GM19043 (cell line): ENCODE data around the gene HS3ST4.

Experiments used
- ATAC-seq: cut with Tn5 transposase; IDR thresholded peaks from one replicate; pipeline ENCODE4 v1.9.1; 2021; ENCODE audit warnings: low read depth; ENCODE audit not compliant: unreplicated experiment

HS3ST4 gene

DNA sequence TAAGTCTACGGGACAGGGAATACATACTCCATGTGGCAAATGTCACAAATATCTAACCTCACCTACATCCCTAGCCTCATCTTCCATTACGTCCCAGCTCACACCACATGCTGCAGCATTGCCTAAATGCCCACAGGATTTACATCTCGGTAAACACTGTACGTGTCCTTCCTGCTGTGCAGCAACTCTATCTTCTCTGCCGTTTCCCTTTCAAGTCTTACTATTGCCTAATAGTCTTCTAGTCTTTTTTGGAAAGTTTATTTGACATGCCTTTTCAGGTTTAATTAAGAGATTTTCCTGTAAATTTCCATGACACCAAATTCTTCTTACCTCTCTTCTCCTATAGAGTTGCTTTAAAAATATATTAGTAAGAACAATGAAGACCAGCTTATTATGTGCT, 120.5 kb downstream of the HS3ST4 start:
- ATAC-seq = no peak

DNA sequence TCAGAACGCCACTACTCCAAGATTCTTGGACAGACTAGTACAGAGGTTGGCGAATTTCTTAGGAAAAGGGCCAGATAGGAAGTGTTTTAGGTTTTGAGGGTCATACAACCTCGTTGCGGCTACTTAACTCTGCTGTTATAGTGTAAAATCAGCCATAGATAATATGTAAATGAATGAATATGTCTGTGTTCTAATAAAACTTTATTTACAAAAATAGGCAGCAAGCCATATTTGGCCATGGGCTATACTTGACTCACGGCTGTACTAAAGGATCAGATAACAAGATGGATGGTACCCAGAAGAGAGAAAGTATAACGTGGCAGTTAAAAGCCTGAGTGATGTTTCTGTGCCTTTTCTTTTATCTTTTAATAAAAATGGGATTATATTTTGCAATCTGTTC, 125.5 kb downstream of the HS3ST4 start:
- ATAC-seq = no peak

DNA sequence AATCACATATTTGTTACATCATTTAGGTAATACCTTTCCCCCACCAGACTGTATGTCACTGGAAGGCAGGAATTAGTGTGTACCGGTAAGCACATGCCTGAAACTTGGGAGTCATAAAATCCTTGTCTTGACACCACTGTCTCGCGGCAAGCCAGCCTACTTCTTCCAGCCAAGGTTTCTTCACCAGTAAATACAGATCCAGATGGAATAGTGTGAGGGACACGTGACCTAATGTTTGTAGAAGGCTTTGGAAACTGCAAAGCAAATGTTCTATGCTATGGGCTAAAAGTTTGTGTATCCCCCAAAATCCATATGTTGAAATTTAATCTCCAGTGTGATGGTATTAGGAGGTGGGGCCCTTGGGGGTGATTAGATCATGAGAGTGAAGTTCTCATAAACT, 126.1 kb downstream of the HS3ST4 start:
- ATAC-seq = no peak

DNA sequence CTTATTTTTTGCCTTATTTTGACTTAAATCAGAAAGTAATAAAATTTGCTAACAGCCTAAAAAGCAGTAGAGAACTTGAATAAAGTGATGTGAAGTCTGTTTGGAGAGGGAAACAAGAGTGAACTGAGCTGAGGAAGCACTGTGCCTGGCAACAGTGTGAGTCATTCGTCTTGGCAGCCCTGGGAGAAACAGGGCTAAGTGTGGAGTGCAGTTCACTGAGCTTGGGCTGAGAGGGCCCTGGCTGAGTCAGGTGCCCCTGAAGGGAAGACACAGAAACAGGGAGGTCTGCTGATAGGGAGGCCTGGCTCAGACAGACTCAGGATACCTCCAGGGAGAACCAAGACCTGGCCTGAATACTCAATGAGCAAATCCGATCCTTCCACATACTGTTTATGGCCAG, 132.1 kb downstream of the HS3ST4 start:
- ATAC-seq = no peak

DNA sequence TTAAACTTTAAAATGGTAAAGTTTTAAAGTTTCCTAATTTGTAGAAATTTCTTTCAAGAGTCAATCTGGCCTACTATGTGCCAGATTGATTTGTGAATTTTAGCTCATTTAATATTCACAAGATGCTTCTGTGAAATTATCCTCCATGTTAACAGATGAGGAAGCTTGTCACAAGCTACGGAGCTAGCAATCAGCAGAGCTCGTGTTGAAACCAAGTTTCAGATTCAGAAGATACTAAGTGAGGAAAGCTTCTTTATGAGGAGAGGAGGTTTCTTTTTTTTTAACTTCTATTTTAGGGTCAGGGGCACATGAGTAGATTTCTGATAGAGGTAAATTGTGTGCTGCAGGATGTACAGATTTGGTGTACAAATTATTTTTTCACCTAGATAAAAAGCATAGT, 135.9 kb downstream of the HS3ST4 start:
- no peak for ATAC-seq

DNA sequence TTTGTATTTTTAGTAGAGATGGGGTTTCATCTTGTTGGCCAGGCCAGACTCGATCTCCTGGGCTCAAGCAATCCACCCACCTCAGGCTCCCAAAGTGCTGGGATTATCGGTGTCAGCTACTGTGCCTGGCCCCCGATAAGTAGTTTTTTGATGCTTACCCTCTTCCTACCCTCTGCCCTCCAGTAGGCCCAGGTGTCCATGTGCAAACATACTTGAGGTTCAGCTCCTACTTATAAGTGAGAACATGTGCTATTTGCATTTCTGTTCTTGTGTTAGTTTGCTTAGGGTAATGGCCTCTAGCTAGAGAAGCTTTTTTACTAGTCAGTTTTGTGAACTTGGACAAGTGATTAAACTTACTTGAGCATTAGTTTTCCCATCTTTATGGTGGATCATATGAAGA, 136.8 kb downstream of the HS3ST4 start:
- no peak for ATAC-seq

DNA sequence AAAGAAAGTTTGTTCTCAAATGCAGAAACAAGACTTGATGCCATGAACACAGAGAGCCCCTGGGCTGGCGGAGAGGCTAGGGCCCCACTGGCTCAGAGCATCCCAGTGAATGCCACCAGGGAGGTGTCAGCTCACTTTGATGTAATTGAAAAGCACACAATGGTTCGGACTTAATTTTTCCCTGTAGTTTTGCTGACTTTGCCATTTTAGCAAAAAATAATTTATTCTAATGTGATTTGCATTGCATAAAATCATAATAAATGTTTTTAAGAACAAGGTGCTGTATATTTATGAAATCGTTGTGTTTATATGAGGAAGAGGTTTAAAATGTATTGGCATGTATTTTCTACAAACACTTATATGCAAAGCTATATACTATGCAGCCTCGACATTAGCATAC, 140.5 kb downstream of the HS3ST4 start:
- ATAC-seq = no peak

DNA sequence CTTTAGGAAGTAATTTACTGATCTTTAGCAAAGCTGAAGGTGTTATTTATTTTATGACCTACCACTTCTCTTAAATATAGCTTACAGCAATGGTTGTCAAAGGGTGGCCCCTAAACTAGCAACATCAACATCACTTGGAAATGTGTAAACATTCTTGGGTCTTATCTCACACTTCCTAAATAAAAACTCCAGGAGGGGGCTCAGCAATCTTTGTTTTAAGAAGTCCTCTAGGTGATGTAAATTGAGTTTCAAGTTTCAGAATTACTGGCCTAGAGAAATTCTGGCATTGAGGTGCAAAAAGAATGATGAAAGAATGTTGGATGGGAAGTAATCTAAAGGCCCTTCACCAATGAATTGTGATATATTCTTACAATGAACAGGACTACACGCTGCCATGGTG, 142.3 kb downstream of the HS3ST4 start:
- no peak for ATAC-seq

DNA sequence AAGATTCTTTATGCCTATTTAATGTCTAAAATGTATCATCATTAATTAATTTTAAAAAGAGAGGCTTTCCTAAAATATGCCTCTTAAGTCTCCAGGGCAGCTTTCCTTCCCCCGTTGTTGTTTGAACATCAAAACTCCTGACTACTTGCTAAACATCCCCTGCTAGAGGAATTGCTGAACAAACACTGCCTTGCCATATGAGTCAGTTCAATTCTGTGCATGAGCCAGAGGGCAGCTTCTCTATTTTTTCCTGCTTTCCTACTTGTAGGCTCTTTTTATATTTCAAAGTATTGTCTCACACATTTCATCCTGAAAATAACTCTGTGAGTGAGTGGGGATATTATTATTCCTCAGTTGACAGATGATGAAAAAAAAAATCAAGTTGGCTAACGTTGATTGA, 143.4 kb downstream of the HS3ST4 start:
- ATAC-seq = no peak

DNA sequence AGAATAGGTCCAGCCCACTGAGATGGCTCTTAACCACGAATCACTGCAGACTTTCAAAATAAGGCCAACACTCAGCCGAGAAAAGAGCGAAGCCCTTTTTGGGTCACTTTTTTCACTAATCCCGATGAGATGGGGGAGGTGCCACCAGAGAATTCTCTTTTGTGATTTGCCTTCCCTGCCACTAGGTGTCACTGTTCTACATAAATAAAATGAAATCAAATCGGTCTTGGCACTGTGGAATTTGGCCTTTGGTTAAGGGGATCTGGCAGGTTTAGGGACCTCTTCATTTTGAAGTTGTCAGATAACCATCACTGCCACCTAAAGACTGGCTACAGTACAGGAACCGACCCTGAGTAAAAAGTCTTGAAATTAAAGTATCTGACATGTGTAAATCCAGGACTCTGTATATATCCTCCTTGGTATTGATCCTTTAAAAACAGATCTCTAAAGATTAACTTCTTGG, 147.0 kb downstream of the HS3ST4 start:
- ATAC-seq = no peak

DNA sequence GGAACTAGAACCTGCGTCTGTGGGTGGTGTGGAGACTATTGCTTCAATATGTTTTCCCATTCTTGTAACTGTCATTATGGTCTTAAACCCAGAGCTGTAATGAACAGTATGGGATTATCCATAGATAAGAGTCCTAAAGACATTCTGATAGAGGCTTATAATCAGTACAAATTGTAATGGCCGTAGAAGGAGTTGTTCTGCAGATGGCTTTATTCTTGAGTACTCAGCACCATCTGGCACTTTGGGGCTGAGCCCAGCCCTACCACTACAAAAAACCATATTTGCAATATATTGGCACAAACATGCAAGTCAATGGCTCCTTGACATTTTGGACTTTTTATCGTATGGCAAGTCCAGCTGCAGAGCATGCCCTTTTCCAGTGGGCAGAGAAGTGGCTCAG, 150.0 kb downstream of the HS3ST4 start:
- no peak for ATAC-seq

DNA sequence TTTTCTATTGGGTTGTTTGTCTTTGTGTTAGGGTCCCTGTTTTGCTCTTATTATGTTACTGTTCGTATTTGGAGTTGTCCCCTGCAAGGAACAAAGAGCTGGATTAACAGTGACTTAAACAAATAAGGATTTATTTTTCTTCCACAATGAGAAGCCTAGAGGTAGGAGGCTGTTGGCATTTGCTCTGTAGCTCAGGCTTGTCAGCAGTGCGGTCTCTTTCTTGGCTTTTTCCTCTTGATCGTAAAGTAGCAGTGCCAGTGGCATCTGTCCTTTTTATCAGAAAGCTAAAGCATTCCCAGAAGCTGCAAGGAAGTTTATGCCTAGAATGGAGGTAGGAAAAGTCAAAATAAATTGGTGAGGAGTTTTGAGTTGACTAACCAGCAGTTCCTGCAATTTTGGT, 154.1 kb downstream of the HS3ST4 start:
- ATAC-seq = no peak

DNA sequence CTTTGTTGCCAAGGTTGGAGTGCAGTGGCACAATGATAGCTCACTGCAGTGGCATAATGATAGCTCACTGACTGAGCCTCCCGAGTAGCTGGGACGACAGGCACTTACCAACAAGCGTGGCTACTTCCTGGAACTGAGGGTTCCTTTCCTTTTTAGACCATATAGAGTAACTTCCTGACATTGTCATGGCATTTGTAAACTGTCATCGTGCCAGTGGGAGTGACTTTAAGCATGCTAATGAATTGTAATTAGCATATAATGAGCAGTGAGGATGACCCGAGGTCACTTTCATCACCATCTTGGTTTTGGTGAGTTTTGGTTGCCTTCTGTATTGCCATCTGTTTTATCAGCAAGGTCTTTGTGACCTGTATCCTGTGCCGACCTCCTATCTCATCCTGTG, 162.4 kb downstream of the HS3ST4 start:
- no peak for ATAC-seq

DNA sequence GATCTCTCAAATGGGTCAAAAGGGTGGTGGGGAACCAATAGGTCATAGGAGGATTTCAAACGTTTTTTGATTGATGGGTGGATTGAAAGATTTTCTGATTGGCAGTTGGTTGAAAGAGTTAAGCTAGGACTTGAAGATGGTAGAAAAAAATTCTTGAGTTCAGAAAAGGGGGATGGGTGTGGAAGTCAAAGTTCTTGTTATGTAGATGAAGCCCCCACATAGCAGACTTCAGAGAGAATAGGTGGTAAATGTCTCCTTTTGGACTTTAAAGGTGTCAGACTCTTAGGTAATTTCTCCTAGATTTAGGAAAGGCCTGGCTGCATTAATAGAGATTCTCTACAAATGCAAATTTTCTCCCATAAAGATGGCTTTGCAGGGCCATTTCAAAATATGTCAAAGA, 163.3 kb downstream of the HS3ST4 start:
- no peak for ATAC-seq

DNA sequence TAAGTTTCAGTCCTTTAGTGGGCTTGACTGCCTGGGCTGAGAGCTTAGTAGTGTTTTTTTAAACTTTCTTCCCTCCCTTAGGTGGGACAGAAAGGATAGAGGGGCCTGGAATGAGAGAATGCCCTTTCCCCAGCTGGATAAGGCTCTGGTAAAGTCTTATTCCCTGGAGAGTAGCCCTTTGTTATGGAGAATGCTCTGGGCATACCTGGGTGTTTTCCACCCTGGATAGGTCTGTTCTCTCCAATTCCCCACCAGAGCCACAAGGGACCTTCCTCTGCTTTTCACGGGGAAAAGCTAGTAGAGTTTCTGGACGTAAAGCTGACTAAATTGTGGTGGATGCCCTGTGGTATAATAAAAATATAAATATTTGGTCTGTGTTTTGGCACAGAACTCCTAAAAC, 164.1 kb downstream of the HS3ST4 start:
- no peak for ATAC-seq

DNA sequence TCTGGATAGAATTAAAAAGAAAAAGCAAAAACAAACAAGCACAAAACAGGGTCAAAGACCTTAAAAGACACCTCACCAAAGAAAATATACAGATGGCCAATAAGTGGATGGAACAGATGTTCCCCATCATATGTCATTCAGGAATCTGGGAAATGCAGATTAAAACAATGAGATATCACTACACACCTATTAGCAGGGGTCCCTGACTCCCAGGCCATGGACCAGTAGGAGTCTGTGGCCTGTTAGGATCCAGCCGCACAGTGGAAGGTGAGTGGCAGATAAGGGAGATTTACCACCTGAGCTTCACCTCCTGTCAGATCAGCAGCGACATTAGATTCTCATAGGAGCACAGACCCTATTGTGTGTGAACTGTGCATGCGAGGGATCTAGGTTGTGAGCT, 167.9 kb downstream of the HS3ST4 start:
- no peak for ATAC-seq

DNA sequence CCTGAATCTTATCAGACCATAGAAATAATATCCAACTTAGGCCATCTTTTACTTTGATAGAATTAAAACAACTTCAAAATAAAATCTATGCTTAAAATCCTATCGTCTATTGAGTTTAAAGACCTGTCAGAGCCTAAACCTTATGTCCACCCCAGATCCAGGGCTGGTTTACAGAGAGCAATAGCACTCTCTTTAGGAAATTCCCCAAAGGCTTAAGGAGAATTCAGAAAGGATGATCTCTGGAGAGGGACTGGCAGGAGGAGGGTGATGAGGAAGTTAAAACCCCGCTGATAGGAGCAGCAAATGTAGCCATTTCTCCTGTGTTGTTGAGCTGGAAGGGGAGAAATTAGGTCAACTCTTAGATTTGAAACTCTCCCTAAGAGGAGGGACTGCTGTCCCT, 175.3 kb downstream of the HS3ST4 start:
- ATAC-seq = no peak

DNA sequence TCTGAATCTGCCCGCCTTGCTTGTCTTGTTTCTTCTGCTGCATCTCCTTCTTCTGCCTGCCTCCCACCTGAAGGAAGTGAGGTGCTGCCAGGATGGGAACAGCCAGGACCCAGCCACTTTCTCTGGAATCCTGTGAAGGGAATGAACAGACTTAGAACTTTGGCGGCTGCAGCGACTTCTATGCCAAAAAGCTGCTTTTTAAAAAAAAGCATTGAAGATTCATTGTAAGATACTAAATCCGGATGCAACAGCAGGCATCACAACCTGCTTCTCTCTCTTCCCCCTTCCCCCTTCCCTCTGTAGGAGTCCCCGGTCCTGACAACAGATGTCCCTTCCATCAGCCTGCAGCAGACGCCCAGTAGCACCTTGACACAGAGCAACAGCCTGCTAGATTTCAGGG, 176.3 kb downstream of the HS3ST4 start:
- ATAC-seq = no peak

DNA sequence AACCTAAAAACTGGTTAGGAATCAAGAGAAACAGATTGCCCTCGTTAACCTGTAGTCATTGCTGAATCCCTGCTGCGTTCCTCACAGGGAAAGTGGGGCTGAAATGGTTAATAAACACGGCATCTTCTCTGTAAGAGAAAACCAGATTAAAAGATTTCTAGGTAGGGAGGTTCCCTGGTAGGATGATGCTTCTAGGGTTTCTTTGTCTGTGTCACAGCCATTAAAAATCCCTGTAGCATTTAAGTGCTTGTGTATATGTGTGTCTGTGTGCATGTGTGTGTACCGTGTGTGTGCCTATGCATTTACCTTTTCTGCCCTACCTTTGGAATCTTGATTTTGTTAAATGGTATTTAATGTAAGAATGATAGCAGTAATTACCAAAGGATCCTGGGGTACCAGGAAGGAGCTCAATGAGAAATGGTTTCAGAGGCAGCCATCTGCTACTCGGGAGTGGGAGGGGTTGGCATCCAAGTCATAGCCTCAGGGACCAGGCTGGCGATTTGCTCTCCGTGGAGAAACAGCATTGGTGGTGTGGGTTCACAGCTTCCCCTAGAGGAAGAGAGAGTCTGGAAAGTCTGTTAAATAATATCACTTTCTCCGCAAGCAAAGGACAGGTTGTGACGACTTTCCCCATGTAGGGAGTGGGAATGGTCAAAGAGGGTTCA, 177.1 kb downstream of the HS3ST4 start:
- ATAC-seq = no peak

DNA sequence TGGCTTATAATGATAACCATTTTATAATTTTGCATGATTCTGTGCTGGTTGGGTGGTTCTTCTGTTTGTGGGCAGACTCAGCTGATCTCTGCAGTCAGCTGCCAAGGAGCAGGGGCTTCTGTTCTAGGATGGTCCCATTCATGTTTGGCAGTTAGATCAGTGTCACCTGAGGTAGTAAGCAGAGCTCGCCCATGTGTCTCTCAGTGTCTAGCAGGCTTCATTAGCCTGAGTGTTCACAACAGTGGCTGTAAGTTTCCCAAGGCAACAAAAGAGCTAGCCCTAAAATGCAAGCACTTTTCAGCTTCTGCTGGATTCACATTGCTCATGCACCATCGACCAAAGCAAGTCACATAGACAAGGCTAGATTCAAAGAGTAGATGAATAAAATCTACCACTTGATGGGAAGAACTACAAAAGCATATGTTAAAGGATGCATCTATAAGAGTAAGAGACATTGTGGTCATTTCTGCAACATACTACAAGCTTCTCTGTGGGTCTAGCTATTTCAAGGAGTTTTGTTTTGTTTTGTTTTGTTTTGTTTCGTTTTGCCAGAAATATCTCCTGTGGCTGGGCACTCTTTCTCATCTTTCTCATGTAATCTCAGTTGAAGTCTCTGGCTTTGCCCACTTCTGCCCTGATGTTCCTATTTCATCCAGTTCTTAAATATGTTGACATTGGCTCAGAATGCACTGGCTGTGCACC, 180.8 kb downstream of the HS3ST4 start:
- no peak for ATAC-seq

DNA sequence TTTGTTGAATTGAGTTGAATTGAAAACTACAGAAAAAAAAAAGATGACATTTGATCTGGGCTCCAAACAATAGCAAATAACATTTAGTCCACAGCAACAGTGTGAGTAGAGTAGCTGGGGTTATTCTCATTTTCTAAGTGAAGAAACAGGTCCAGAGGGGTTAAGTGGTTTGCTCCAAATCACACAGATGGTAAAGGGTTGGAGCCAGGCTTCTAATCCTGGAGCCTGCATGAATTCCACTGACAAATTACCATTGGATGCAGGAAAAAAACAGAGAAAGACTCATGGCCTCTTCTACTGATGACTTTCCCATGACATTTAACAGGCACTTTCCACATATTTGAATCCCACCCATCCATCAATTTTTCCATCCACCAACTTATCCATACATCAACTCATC, 182.4 kb downstream of the HS3ST4 start:
- ATAC-seq = no peak

DNA sequence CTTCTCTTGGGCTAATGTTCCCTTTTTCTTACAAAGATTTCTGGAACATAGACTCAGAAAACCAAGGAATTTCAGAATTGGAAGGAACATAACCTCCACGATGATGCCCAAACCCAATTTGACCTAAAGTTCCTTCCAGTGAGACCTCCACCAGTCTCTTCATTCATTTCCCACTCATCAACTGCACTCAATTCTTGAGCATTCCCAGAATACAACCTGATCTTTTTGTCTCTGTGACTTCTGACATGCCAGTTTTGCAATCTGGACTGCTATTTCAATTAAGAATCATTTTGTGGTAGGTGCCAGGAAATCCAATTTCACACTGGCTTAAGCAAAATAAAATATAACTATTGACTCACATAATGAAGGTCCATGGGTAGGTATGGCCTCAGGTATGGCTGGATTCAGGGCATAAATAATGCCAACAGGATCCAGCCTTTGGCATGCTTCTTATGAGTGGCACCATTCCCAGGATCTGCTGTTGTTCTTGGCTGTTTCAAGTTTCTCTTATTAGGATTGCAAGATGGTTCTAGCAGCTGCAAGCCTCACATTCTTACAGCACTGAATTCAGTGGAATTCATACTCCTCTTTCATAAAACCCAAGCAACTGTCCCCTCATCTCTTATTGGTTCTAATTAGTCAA, 184.3 kb downstream of the HS3ST4 start:
- no peak for ATAC-seq
